PFSK-1 (cell line): ENCODE measurements around the gene TLCD3B.

Experiments used
- FOXP2 ChIP-seq: optimal IDR thresholded peaks from 2 replicates; pipeline ENCODE3; 2011; ENCODE audit warnings: borderline replicate concordance, control low read depth, inconsistent platforms; ENCODE audit not compliant: insufficient read depth; ENCODE audit errors: extremely low read length, extremely low read depth
- POLR2AphosphoS5 ChIP-seq: IDR thresholded peaks from 2 replicates; pipeline ENCODE4 v1.6.1; 2012; ENCODE audit warnings: low read depth, mild to moderate bottlenecking, control low read depth, low read length, moderate library complexity
- SIN3A ChIP-seq: IDR thresholded peaks from 2 replicates; pipeline ENCODE4 v1.6.1; 2012; ENCODE audit warnings: mild to moderate bottlenecking, low read length, moderate library complexity, borderline replicate concordance; ENCODE audit not compliant: insufficient read depth
- TAF1 ChIP-seq: IDR thresholded peaks from 2 replicates; pipeline ENCODE4 v1.6.1; 2012; ENCODE audit warnings: low read length, control low read depth, borderline replicate concordance; ENCODE audit not compliant: insufficient read depth
- TF ChIP-seq, protein P1 (sequence below), 2 experiments: IDR thresholded peaks; 2 replicates each; pipeline versions ENCODE4 v1.6.1 to v1.8.0; 2011 to 2012; ENCODE audit warnings: low read depth in 2 of 2, low read length in 2 of 2, control low read depth in 1 of 2, inconsistent platforms in 1 of 2, mild to moderate bottlenecking in 1 of 2, moderate library complexity in 1 of 2; ENCODE audit not compliant: insufficient read depth in 1 of 2

TLCD3B gene

DNA sequence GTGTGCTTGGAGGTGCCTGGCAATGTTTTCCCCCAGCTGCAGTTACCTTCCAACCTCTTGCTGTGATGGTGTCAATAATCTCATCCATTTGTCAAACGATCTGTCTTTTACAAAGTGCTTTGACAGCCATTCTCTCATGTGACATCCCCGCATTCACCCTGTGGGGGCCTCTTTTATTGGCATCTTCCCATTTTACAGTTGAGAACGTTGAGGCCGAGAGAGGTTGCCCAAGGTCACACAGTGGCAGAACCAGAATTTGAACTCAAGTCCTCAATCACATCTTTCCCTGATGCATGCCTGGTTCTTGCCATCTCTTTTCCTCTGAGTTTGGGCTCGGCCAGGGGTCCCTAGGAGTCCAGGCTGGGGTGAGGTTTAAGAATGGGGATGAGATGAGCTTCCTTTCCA lies 55.9 kb downstream of the TLCD3B start:
- TF ChIP-seq, protein P1, sequence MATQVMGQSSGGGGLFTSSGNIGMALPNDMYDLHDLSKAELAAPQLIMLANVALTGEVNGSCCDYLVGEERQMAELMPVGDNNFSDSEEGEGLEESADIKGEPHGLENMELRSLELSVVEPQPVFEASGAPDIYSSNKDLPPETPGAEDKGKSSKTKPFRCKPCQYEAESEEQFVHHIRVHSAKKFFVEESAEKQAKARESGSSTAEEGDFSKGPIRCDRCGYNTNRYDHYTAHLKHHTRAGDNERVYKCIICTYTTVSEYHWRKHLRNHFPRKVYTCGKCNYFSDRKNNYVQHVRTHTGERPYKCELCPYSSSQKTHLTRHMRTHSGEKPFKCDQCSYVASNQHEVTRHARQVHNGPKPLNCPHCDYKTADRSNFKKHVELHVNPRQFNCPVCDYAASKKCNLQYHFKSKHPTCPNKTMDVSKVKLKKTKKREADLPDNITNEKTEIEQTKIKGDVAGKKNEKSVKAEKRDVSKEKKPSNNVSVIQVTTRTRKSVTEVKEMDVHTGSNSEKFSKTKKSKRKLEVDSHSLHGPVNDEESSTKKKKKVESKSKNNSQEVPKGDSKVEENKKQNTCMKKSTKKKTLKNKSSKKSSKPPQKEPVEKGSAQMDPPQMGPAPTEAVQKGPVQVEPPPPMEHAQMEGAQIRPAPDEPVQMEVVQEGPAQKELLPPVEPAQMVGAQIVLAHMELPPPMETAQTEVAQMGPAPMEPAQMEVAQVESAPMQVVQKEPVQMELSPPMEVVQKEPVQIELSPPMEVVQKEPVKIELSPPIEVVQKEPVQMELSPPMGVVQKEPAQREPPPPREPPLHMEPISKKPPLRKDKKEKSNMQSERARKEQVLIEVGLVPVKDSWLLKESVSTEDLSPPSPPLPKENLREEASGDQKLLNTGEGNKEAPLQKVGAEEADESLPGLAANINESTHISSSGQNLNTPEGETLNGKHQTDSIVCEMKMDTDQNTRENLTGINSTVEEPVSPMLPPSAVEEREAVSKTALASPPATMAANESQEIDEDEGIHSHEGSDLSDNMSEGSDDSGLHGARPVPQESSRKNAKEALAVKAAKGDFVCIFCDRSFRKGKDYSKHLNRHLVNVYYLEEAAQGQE (IDR thresholded peaks at IDR 0.05; ENCODE audit: insufficient read depth in 1 of 2, low read depth in 2 of 2, low read length in 2 of 2): no peak
- TF ChIP-seq TAF1 (no peak), POLR2AphosphoS5 (no peak), FOXP2 (no peak), SIN3A (no peak)
